AG04450 (cell line): ENCODE data around the gene MEGF6. TPM values are rescaled to one million over a fixed set of nuclear protein-coding genes. Genes with fewer than 3 reads are reported as not detected.

Source experiments
- CTCF ChIA-PET: fragments of 300-600, 350-600 bp; formaldehyde crosslinking; extraction: SDS; loops from one replicate; lab custom pipeline; 2022; ENCODE audit warnings: antibody characterized with exemption, inconsistent platforms; lab: Charles Lee
- POLR2A ChIA-PET: fragments of 350-600 bp; formaldehyde crosslinking; extraction: SDS; loops from one replicate; lab custom pipeline; 2021; ENCODE audit warnings: antibody characterized with exemption, inconsistent platforms; lab: Yijun Ruan, JAX
- DNase-seq: peaks from one replicate; pipeline ENCODE4 v3.0.0-alpha.2; 2011; ENCODE audit warnings: low read depth, low spot score
- H3K27ac ChIP-seq: one replicate; pipeline ENCODE4 v1.5.1; 2012; ENCODE audit warnings: low read depth, low read length, control low read depth
- H3K27me3 ChIP-seq: one replicate; pipeline ENCODE4 v1.6.0; 2012; ENCODE audit warnings: low read length; ENCODE audit not compliant: control insufficient read depth, insufficient read depth
- H3K4me3 ChIP-seq: 2 replicates; pipeline ENCODE4 v1.5.1; 2011; ENCODE audit warnings: mild to moderate bottlenecking, low read depth, low read length, control low read depth
- H3K9me3 ChIP-seq: 2 replicates; pipeline ENCODE4 v1.5.1; 2012; ENCODE audit warnings: low read length; ENCODE audit not compliant: control insufficient read depth, insufficient read depth
- polyA plus RNA-seq: library from polyadenylated mRNA; depleted of rRNA; stranded (reverse); fragments of >200 nt; gene quantifications from 2 replicates; pipeline ENCODE4 v1.2.3, GENCODE V29; 2011
- TF ChIP-seq, protein P1 (sequence below): IDR thresholded peaks from 2 replicates; pipeline ENCODE4 v1.5.1; 2011; ENCODE audit warnings: low read depth, low read length, control low read depth, inconsistent platforms

The MEGF6 gene
- polyA plus RNA-seq, 1 experiment = 0.45 TPM

DNA sequence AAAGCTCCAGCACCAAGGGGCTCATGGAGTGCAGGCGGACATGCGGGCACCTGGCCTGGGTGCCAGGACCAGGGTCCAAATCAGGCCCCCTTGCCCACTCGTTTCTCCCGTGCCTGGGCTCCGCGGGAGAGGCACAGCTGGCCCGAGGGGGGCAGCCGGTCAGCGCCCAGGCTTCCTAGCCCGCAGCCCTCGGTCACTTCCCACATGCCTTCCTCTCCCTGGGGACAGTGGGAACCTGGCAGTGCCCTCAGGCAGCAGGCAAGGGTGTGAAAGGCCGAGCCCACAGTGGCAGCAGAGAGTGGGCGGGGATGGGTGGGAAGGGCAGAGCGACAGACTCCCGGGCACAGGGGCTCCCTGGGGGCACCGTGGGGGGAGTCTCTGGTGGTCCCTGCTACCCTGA lies 69.8 kb downstream of the MEGF6 start:
- CTCF ChIA-PET = interaction anchor here (2.4 kb wide), 1 partner anchor 78 kb away, joined by 8 read pairs; no protein-coding TSS in a partner anchor
- TF ChIP-seq, protein P1, sequence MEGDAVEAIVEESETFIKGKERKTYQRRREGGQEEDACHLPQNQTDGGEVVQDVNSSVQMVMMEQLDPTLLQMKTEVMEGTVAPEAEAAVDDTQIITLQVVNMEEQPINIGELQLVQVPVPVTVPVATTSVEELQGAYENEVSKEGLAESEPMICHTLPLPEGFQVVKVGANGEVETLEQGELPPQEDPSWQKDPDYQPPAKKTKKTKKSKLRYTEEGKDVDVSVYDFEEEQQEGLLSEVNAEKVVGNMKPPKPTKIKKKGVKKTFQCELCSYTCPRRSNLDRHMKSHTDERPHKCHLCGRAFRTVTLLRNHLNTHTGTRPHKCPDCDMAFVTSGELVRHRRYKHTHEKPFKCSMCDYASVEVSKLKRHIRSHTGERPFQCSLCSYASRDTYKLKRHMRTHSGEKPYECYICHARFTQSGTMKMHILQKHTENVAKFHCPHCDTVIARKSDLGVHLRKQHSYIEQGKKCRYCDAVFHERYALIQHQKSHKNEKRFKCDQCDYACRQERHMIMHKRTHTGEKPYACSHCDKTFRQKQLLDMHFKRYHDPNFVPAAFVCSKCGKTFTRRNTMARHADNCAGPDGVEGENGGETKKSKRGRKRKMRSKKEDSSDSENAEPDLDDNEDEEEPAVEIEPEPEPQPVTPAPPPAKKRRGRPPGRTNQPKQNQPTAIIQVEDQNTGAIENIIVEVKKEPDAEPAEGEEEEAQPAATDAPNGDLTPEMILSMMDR = no peak
- POLR2A ChIA-PET = no interaction called here

DNA sequence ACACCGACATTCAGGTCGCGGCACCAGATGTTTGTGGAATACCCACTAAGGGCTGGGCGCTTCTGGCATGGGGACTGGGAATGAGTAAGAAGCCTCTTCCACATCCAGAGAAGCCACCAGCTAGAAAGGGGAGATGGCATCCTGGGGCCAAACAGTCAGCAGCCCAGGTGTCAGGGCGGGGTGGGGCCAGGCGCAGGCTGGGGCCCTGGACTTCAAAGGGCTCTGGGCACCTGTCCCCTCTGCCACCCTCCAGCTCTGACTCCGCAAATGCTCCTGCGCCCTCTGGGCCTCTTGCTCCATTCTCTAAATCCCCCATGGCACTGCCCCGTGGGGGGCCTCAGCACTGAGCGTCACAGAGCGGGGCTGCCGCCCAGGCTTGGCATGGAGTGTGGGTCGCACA lies 70.4 kb downstream of the MEGF6 start:
- TF ChIP-seq, protein P1 = no peak
- CTCF ChIA-PET = interaction anchor here (2.4 kb wide), 1 partner anchor 79 kb away, joined by 8 read pairs; no protein-coding TSS in a partner anchor
- H3K27ac ChIP-seq = no peak overlapping the region
- POLR2A ChIA-PET = no interaction called here
- H3K9me3 ChIP-seq = peaks cover 17% of the 10 kb centered on the region; the same call in 1 of the 2 replicates
- H3K4me3 ChIP-seq = no peak overlapping the region
- no peak for DNase-seq
- no peaks in the 10 kb centered on the region for H3K27me3 ChIP-seq

More for the DNA sequence above, 69.8 kb downstream of the MEGF6 start:
- Histone ChIP-seq H3K9me3 (peaks cover 17% of the 10 kb centered on the region; the same call in 1 of the 2 replicates), H3K27me3 (no peaks in the 10 kb centered on the region), H3K4me3 (no peak overlapping the region), H3K27ac (no peak overlapping the region)
- no peak for DNase-seq

DNA sequence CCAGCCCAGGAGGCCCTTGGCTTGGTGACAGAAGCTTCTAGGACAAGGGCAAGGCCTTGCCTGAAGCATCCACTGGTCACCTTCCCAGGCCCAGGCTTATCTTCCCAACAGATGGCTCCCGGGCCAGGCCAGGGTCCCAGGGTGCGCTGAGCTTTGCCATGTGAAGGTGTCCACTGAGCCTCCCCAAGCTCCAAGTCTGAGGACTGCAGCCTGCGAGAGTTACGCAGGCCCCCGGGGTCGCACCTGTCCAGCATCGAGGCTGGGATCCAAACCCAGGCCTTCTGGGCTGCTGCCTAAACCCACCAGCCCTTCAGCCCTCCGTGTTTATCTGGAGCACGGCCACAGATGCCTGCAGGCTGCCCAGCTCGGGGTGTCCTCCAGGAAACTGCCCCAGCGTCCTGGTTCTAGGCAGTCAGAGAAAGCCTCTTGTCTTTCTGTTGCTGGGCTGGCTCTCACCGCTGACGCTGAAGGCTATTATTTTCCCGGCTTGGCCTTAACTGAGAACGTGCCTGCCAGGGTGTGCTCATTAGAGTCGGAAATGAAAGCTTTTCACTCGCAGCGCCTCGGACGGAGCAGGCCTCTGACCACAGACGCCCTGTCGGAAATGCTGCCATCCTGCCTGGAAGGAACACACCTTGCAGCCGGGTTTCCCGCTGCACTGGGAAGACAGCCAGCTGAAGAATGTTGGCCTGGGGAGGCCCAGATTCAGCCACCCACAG lies 71.4 kb downstream of the MEGF6 start:
- H3K27me3 ChIP-seq = no peaks in the 10 kb centered on the region
- no peak overlapping the region for H3K4me3 ChIP-seq
- DNase-seq = no peak
- TF ChIP-seq, protein P1 = no peak
- H3K9me3 ChIP-seq = peaks cover 17% of the 10 kb centered on the region; the same call in 1 of the 2 replicates
- ChIA-PET POLR2A (no interaction called here), CTCF (interaction anchor here (1.1 to 2.4 kb wide), 2 partner anchors 49 to 80 kb away, joined by 4 to 8 read pairs; no protein-coding TSS in a partner anchor)
- H3K27ac ChIP-seq = no peak overlapping the region

DNA sequence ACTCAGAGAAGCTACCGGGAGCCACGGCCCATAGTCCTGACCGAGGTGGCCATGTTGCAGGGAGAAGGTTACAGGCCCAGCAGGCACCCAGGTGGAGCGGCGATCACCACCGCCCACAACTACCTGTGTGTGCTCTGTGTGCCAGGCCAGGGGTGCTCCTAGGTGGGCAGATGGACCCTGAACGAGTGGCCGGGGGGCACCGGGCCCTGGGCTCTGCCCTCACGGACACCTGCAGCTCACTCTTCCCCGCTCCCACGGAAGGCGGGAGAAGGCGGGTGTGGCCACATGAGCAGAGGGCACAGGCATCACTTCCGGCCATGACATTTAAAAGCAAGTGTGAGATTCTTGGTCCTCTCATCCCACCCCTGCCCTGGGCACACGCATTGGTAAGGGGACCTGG lies 73.9 kb downstream of the MEGF6 start:
- no peak for DNase-seq
- ChIA-PET POLR2A (no interaction called here), CTCF (interaction anchor here (0.6 to 1.9 kb wide), 2 partner anchors 82 to 96 kb away, joined by 3 to 6 read pairs; no protein-coding TSS in a partner anchor)
- no peak overlapping the region for H3K4me3 ChIP-seq
- peaks cover 17% of the 10 kb centered on the region; the same call in 1 of the 2 replicates for H3K9me3 ChIP-seq
- H3K27me3 ChIP-seq = no peaks in the 10 kb centered on the region
- TF ChIP-seq, protein P1 = no peak
- no peak overlapping the region for H3K27ac ChIP-seq
